ENCODE data around the gene ARHGAP42.

ARHGAP42 gene

GRCh38 chr11:100716838-100717237 lies 29.8 kb downstream of the ARHGAP42 start:
- Mint-ChIP-seq H3K4me1 (ENCODE audit: low read depth in 2 of 2) (no peaks in the 10 kb centered on the region), H3K36me3 (ENCODE audit: insufficient read depth) (no peaks in the 10 kb centered on the region), H3K27me3 (no peaks in the 10 kb centered on the region), H3K9me3 (peaks cover 0 to 15% of the 10 kb centered on the region in 2 donors), H3K4me3 (no peak overlapping the region), H3K27ac (no peak overlapping the region)
- DNase-seq, result no peak
- no peak for ATAC-seq (replicated peaks)

- no peak overlapping the region for H3K27ac Mint-ChIP-seq
- H3K4me1 Mint-ChIP-seq (ENCODE audit: low read depth in 2 of 2), result no peaks in the 10 kb centered on the region
- H3K27me3 Mint-ChIP-seq, result no peaks in the 10 kb centered on the region
- no peak for ATAC-seq (replicated peaks)
- peaks cover 0 to 7% of the 10 kb centered on the region in 2 donors for H3K9me3 Mint-ChIP-seq
- no peak for DNase-seq
- H3K36me3 Mint-ChIP-seq (ENCODE audit: insufficient read depth), result no peaks in the 10 kb centered on the region
- H3K4me3 Mint-ChIP-seq, result no peak overlapping the region
These were observed 32.3 kb downstream of the ARHGAP42 start for GRCh38 chr11:100719362-100719761.

GRCh38 chr11:100719809-100720221 lies 32.7 kb downstream of the ARHGAP42 start:
- peaks cover 0 to 7% of the 10 kb centered on the region in 2 donors for H3K9me3 Mint-ChIP-seq
- H3K4me3 Mint-ChIP-seq, result no peak overlapping the region
- no peak for DNase-seq
- no peak overlapping the region for H3K27ac Mint-ChIP-seq
- no peaks in the 10 kb centered on the region for H3K36me3 Mint-ChIP-seq (ENCODE audit: insufficient read depth)
- H3K4me1 Mint-ChIP-seq (ENCODE audit: low read depth in 2 of 2), result no peaks in the 10 kb centered on the region
- H3K27me3 Mint-ChIP-seq, result no peaks in the 10 kb centered on the region
- no peak for ATAC-seq (replicated peaks)

GRCh38 chr11:100726680-100727079 lies 39.6 kb downstream of the ARHGAP42 start:
- H3K36me3 Mint-ChIP-seq (ENCODE audit: insufficient read depth), result no peaks in the 10 kb centered on the region
- H3K4me1 Mint-ChIP-seq (ENCODE audit: low read depth in 2 of 2), result no peaks in the 10 kb centered on the region
- ATAC-seq (replicated peaks), result no peak

GRCh38 chr11:100727410-100727809 lies 40.3 kb downstream of the ARHGAP42 start:
- Mint-ChIP-seq H3K9me3 (no peaks in the 10 kb centered on the region), H3K4me1 (ENCODE audit: low read depth in 2 of 2) (no peaks in the 10 kb centered on the region), H3K27ac (no peak overlapping the region), H3K27me3 (no peaks in the 10 kb centered on the region), H3K36me3 (ENCODE audit: insufficient read depth) (no peaks in the 10 kb centered on the region), H3K4me3 (no peak overlapping the region)
- DNase-seq, result no peak
- no peak for ATAC-seq (replicated peaks)

More at GRCh38 chr11:100726680-100727079, 39.6 kb downstream of the ARHGAP42 start:
- no peak for DNase-seq
- Mint-ChIP-seq H3K4me3 (no peak overlapping the region), H3K27ac (no peak overlapping the region), H3K27me3 (no peaks in the 10 kb centered on the region), H3K9me3 (no peaks in the 10 kb centered on the region)

- H3K4me3 Mint-ChIP-seq, result no peak overlapping the region
- ATAC-seq (replicated peaks) (no peak), DNase-seq (no peak)
- H3K27ac Mint-ChIP-seq, result no peak overlapping the region
- no peaks in the 10 kb centered on the region for H3K4me1 Mint-ChIP-seq (ENCODE audit: low read depth in 2 of 2)
- H3K36me3 Mint-ChIP-seq (ENCODE audit: insufficient read depth), result no peaks in the 10 kb centered on the region
- peaks cover 0 to 3% of the 10 kb centered on the region in 2 donors for H3K9me3 Mint-ChIP-seq
- no peaks in the 10 kb centered on the region for H3K27me3 Mint-ChIP-seq
These were observed 43.2 kb downstream of the ARHGAP42 start for GRCh38 chr11:100730266-100730665.

GRCh38 chr11:100731471-100731870 lies 44.4 kb downstream of the ARHGAP42 start:
- no peak overlapping the region for H3K4me3 Mint-ChIP-seq
- no peaks in the 10 kb centered on the region for H3K27me3 Mint-ChIP-seq
- no peak for DNase-seq
- H3K27ac Mint-ChIP-seq, result no peak overlapping the region
- peaks cover 0 to 4% of the 10 kb centered on the region in 2 donors for H3K9me3 Mint-ChIP-seq
- no peaks in the 10 kb centered on the region for H3K36me3 Mint-ChIP-seq (ENCODE audit: insufficient read depth)
- no peaks in the 10 kb centered on the region for H3K4me1 Mint-ChIP-seq (ENCODE audit: low read depth in 2 of 2)
- ATAC-seq (replicated peaks), result no peak

GRCh38 chr11:100732949-100733348 lies 45.9 kb downstream of the ARHGAP42 start:
- Mint-ChIP-seq H3K9me3 (peaks cover 0 to 9% of the 10 kb centered on the region in 2 donors), H3K4me3 (no peak overlapping the region), H3K36me3 (ENCODE audit: insufficient read depth) (no peaks in the 10 kb centered on the region), H3K27me3 (no peaks in the 10 kb centered on the region), H3K27ac (no peak overlapping the region), H3K4me1 (ENCODE audit: low read depth in 2 of 2) (no peaks in the 10 kb centered on the region)
- no peak for ATAC-seq (replicated peaks)
- DNase-seq, result no peak

GRCh38 chr11:100734743-100735527 lies 47.8 kb downstream of the ARHGAP42 start:
- Mint-ChIP-seq H3K4me3 (no peak overlapping the region), H3K27me3 (no peaks in the 10 kb centered on the region), H3K36me3 (ENCODE audit: insufficient read depth) (no peaks in the 10 kb centered on the region), H3K9me3 (peaks cover 0 to 9% of the 10 kb centered on the region in 2 donors), H3K4me1 (ENCODE audit: low read depth in 2 of 2) (no peaks in the 10 kb centered on the region), H3K27ac (no peak overlapping the region)
- no peak for ATAC-seq (replicated peaks)
- DNase-seq, result no peak

GRCh38 chr11:100735949-100736675 lies 49.0 kb downstream of the ARHGAP42 start:
- Mint-ChIP-seq H3K4me3 (no peak overlapping the region), H3K27me3 (no peaks in the 10 kb centered on the region), H3K4me1 (ENCODE audit: low read depth in 2 of 2) (no peaks in the 10 kb centered on the region), H3K27ac (no peak overlapping the region), H3K9me3 (peaks cover 6 to 10% of the 10 kb centered on the region in 2 donors), H3K36me3 (ENCODE audit: insufficient read depth) (no peaks in the 10 kb centered on the region)
- ATAC-seq (replicated peaks), result no peak
- DNase-seq, result no peak

GRCh38 chr11:100738701-100739270 lies 51.7 kb downstream of the ARHGAP42 start:
- H3K9me3 Mint-ChIP-seq, result peaks cover 6 to 10% of the 10 kb centered on the region in 2 donors
- ATAC-seq (replicated peaks), result no peak

GRCh38 chr11:100739666-100740065 lies 52.6 kb downstream of the ARHGAP42 start:
- no peaks in the 10 kb centered on the region for H3K4me1 Mint-ChIP-seq (ENCODE audit: low read depth in 2 of 2)
- H3K27me3 Mint-ChIP-seq, result no peaks in the 10 kb centered on the region
- H3K4me3 Mint-ChIP-seq, result no peak overlapping the region
- H3K36me3 Mint-ChIP-seq (ENCODE audit: insufficient read depth), result no peaks in the 10 kb centered on the region
- H3K27ac Mint-ChIP-seq, result no peak overlapping the region
- no peak for ATAC-seq (replicated peaks)
- DNase-seq, result no peak
- peaks cover 6 to 10% of the 10 kb centered on the region in 2 donors for H3K9me3 Mint-ChIP-seq

More at GRCh38 chr11:100738701-100739270, 51.7 kb downstream of the ARHGAP42 start:
- DNase-seq, result no peak
- H3K4me3 Mint-ChIP-seq, result no peak overlapping the region
- H3K4me1 Mint-ChIP-seq (ENCODE audit: low read depth in 2 of 2), result no peaks in the 10 kb centered on the region
- no peak overlapping the region for H3K27ac Mint-ChIP-seq
- H3K36me3 Mint-ChIP-seq (ENCODE audit: insufficient read depth), result no peaks in the 10 kb centered on the region
- H3K27me3 Mint-ChIP-seq, result no peaks in the 10 kb centered on the region

GRCh38 chr11:100740440-100740839 lies 53.4 kb downstream of the ARHGAP42 start:
- H3K4me1 Mint-ChIP-seq (ENCODE audit: low read depth in 2 of 2), result no peaks in the 10 kb centered on the region
- peaks cover 6% of the 10 kb centered on the region in 2 donors for H3K9me3 Mint-ChIP-seq
- no peak overlapping the region for H3K4me3 Mint-ChIP-seq
- H3K27me3 Mint-ChIP-seq, result no peaks in the 10 kb centered on the region
- ATAC-seq (replicated peaks) (no peak), DNase-seq (no peak)
- no peak overlapping the region for H3K27ac Mint-ChIP-seq
- no peaks in the 10 kb centered on the region for H3K36me3 Mint-ChIP-seq (ENCODE audit: insufficient read depth)
